Midbrain (tissue), 1 donor: ENCODE data around the gene PUM1.
"Not testable (repeated sequence)": the region's sequence is repeated elsewhere in the genome, so short reads cannot be mapped to it uniquely, and the experiment has no call there.

Source experiments
- DNase-seq: peaks from one replicate; lab custom pipeline; 2025; lab: John Stamatoyannopoulos, UW

The PUM1 gene

GRCh38 chr1:30997463-30998057 lies 68.0 kb downstream of the PUM1 start:
- no peak for DNase-seq

- no peak for DNase-seq
Measured at GRCh38 chr1:30995990-30996612, 69.4 kb downstream of the PUM1 start.

- DNase-seq, result no peak
Measured at GRCh38 chr1:30991862-30992606, 73.5 kb downstream of the PUM1 start.

- no peak for DNase-seq
Measured at GRCh38 chr1:30990591-30990990, 74.9 kb downstream of the PUM1 start.

- DNase-seq, result no peak
Measured at GRCh38 chr1:30988045-30988444, 77.5 kb downstream of the PUM1 start.

- DNase-seq, result no peak
Measured at GRCh38 chr1:30986755-30987154, 78.8 kb downstream of the PUM1 start.

- no peak for DNase-seq
Measured at GRCh38 chr1:30984991-30985503, 80.5 kb downstream of the PUM1 start.

- DNase-seq, result no peak
Measured at GRCh38 chr1:30984165-30984889, 81.2 kb downstream of the PUM1 start.

- peak; percentile 17 for DNase-seq
Measured at GRCh38 chr1:30982937-30983336, 82.6 kb downstream of the PUM1 start.

GRCh38 chr1:30982431-30982830 lies 83.1 kb downstream of the PUM1 start:
- no peak for DNase-seq

- no peak for DNase-seq
Measured at GRCh38 chr1:30981172-30981571, 84.3 kb downstream of the PUM1 start.

GRCh38 chr1:30977511-30977910 lies 88.0 kb downstream of the PUM1 start:
- no peak for DNase-seq

GRCh38 chr1:30977105-30977504 lies 88.4 kb downstream of the PUM1 start:
- no peak for DNase-seq

GRCh38 chr1:30976143-30976542 lies 89.4 kb downstream of the PUM1 start:
- no peak for DNase-seq

- no peak for DNase-seq
Measured at GRCh38 chr1:30975217-30975616, 90.3 kb downstream of the PUM1 start.

- DNase-seq, result no peak
Measured at GRCh38 chr1:30974536-30974935, 91.0 kb downstream of the PUM1 start.

GRCh38 chr1:30972349-30972748 lies 93.2 kb downstream of the PUM1 start:
- DNase-seq, result not testable (repeated sequence)

GRCh38 chr1:30971496-30971895 lies 94.0 kb downstream of the PUM1 start:
- no peak for DNase-seq

- no peak for DNase-seq
Measured at GRCh38 chr1:30969903-30970302, 95.6 kb downstream of the PUM1 start.

GRCh38 chr1:30968220-30968971 lies 97.1 kb downstream of the PUM1 start:
- no peak for DNase-seq

- no peak for DNase-seq
Measured at GRCh38 chr1:30966690-30967369, 98.7 kb downstream of the PUM1 start.
